IMR-90 (cell line): ENCODE measurements around the gene HOXC12.

Experiments used
- CEBPB ChIP-seq: IDR thresholded peaks from 2 replicates; pipeline ENCODE4 v1.6.1; 2012; ENCODE audit warnings: low read depth, low read length, improper control_type of control experiment
- CTCF ChIP-seq: conservative IDR thresholded peaks from 2 replicates; pipeline ENCODE4 v1.5.1; 2012; ENCODE audit warnings: mild to moderate bottlenecking, low read depth, low read length, improper control_type of control experiment
- FOS ChIP-seq: fragments of 150-350 bp; IDR thresholded peaks from 2 replicates; pipeline ENCODE4 v1.6.1; 2016; ENCODE audit warnings: low read depth, low read length
- POLR2A ChIP-seq: IDR thresholded peaks from 2 replicates; pipeline ENCODE4 v1.6.1; 2012; ENCODE audit warnings: mild to moderate bottlenecking, low read depth, low read length

GRCh38 chr12:53975064-53975471, 20.4 kb downstream of the HOXC12 start:
- no peak for TF ChIP-seq CEBPB
- TF ChIP-seq CTCF: no peak
- TF ChIP-seq POLR2A: no peak
- TF ChIP-seq FOS: no peak
